ENCODE results near the gene FAM20B.

GRCh38 chr1:179066471-179066870, 40.8 kb downstream of the FAM20B start:
- TF ChIP-seq, protein P1, sequence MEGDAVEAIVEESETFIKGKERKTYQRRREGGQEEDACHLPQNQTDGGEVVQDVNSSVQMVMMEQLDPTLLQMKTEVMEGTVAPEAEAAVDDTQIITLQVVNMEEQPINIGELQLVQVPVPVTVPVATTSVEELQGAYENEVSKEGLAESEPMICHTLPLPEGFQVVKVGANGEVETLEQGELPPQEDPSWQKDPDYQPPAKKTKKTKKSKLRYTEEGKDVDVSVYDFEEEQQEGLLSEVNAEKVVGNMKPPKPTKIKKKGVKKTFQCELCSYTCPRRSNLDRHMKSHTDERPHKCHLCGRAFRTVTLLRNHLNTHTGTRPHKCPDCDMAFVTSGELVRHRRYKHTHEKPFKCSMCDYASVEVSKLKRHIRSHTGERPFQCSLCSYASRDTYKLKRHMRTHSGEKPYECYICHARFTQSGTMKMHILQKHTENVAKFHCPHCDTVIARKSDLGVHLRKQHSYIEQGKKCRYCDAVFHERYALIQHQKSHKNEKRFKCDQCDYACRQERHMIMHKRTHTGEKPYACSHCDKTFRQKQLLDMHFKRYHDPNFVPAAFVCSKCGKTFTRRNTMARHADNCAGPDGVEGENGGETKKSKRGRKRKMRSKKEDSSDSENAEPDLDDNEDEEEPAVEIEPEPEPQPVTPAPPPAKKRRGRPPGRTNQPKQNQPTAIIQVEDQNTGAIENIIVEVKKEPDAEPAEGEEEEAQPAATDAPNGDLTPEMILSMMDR (IDR thresholded peaks at IDR 0.05; ENCODE audit: low read length): no peak
- TF ChIP-seq EZH2 (optimal IDR thresholded peaks at IDR 0.05; ENCODE audit: low read depth, low read length): no peak
